ENCODE data around the gene SPHK2. TPM values are rescaled to one million over a fixed set of nuclear protein-coding genes. Genes with fewer than 3 reads are reported as not detected.

The SPHK2 gene
- total RNA-seq, 2 experiments from 2014 or later: 14.1 to 15.3 TPM

DNA sequence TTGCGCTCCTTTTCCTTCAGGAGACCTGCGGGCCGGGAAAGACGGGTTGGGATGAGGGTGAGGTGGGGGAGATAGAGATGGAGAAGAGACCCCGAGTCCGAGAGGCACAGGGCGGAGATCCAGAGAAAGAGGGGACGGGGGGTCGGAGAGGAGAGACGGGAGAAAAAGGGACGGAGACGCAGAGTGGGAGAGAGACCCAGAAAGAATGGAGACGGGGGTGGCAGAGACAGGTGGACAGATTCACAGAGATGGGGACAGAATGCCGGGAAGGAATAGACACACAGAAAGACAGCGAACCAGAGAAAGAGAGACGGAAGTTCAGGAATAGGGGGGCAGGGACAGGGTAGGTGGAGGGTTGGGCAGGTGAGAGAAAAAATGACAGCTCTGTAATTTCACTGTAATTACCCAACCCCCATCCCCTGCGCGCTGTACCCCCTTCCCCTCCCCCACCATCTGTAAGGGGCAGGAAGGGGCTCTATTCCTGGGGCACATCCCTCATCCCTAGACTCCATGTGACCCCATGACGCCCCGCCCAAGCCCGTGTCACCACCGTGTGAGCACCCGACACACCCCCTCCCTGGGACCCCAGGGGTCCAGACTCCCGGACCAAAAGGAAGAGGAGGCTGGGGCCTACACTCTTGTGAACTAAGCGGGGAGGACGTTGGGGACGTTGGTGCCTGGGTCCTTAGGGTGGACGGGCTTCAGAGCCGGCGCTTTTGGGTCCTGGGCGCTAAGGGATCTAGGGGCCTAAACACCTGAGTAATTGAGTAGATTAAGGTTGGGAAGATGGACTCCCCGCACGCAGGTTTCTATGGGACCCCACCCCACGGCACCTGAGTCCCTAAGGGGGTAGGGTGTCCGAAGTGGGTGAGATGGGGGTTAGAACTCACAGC is 16.9 kb downstream of the SPHK2 start:
- Histone ChIP-seq H3K36me3 (ENCODE audit: insufficient read depth, low read length) (peaks cover 25% of the 10 kb centered on the region), H3K4me3 (ENCODE audit: low read length) (peak overlapping the region; percentile 71), H3K27me3 (ENCODE audit: control insufficient read depth in 1 of 2, insufficient read depth in 2 of 2, low read length in 2 of 2) (no peaks in the 10 kb centered on the region), H3K9me3 (ENCODE audit: control insufficient read depth in 1 of 2, insufficient read depth in 1 of 2, low read length in 2 of 2) (no peaks in the 10 kb centered on the region), H3K4me1 (ENCODE audit: insufficient read depth, low read length) (peaks cover 62% of the 10 kb centered on the region), H3K27ac (ENCODE audit: low read depth in 1 of 2, low read length in 2 of 2) (peak overlapping the region; percentile 61 to 94)
- peaks cover 45% of the 10 kb centered on the region for H3K36me3 Mint-ChIP-seq (ENCODE audit: low read depth)
- H3K27me3 Mint-ChIP-seq: no peaks in the 10 kb centered on the region
- ChIA-PET POLR2A (interaction anchor here (0.7 to 3.6 kb wide), 11 partner anchors 8 to 357 kb away, joined by 3 to 39 read pairs (median 6); partner anchors contain the start of genes CA11, GYS1, RPL18 and RUVBL2), CTCF (interaction anchor here (1.2 to 1.7 kb wide), 2 partner anchors 10 to 263 kb away, joined by 4 to 8 read pairs; partner anchors contain the start of gene CA11)
- H3K4me3 Mint-ChIP-seq: peak overlapping the region; percentile 94
- no peak for TF ChIP-seq CTCF (IDR thresholded peaks at IDR 0.05)
- H3K4me1 Mint-ChIP-seq (ENCODE audit: low read depth): peaks cover 57% of the 10 kb centered on the region
- DNase-seq (peak in 6 of 14 experiments; percentile 28 to 70 (median 56)), ATAC-seq (ENCODE audit: poor library complexity) (no peak)
- H3K9me3 Mint-ChIP-seq: no peaks in the 10 kb centered on the region
- peak overlapping the region; percentile 97 for H3K27ac Mint-ChIP-seq
- intact Hi-C loops (cut with DNase I, micrococcal nuclease): loop anchor here (2.0 to 10.0 kb wide), 5 partner anchors 41 to 1239 kb away; partner anchors contain the start of genes AKT1S1 (in 1 of the 2), C19orf73 (in 1 of the 2), PPFIA3 (in 1 of the 2) and TBC1D17 (in 1 of the 2)

DNA sequence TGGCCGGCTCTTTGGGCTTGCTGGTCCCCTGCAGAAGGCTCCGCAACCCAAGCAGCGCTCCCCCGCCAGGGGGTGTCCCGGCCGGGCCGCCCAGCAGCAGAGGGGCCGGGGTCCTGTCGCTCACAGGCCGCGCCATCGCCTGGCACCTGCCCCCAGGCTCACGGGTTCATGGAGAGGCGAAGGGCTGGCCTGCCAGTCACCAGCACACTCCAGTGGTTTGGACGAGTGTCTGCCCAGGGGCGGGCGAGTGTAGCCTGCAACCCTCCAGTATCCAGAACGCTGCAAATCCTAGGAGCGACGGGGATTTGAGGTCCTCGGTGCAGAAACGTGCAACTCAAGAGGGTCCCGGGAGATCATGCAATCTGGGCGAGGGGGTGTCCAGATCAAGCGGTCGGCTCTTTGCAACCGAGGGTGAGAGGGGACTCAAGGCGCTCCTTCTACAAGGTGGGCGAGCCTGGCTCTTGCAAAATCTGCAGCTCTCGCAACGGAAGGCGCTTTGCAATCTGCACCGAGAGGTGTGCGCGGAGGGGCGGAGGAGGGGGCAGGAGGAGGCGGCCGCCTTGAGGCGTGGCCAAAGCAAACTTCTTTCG is 17.6 kb downstream of the SPHK2 start, which contains the start of gene DBP:
Gene DBP, minus strand, starts transcription at position 521 of the 590 bp plus-strand sequence. Its CDS starts 385 bp downstream, at position 136.
- peak in 7 of 14 experiments; percentile 37 to 72 (median 41) for DNase-seq
- CTCF ChIA-PET: interaction anchor here (1.2 to 1.7 kb wide), 2 partner anchors 9 to 263 kb away, joined by 4 to 8 read pairs; partner anchors contain the start of gene CA11
- Histone ChIP-seq H3K36me3 (ENCODE audit: insufficient read depth, low read length) (peaks cover 17% of the 10 kb centered on the region), H3K9me3 (ENCODE audit: control insufficient read depth in 1 of 2, insufficient read depth in 1 of 2, low read length in 2 of 2) (no peaks in the 10 kb centered on the region), H3K4me1 (ENCODE audit: insufficient read depth, low read length) (peaks cover 60% of the 10 kb centered on the region), H3K27me3 (ENCODE audit: control insufficient read depth in 1 of 2, insufficient read depth in 2 of 2, low read length in 2 of 2) (no peaks in the 10 kb centered on the region), H3K27ac (ENCODE audit: low read depth in 1 of 2, low read length in 2 of 2) (peak within 1 kb of the TSS; percentile 86 to 94), H3K4me3 (ENCODE audit: low read length) (peak within 1 kb of the TSS; percentile 71)
- no peak for TF ChIP-seq CTCF (IDR thresholded peaks at IDR 0.05)
- intact Hi-C loops (cut with DNase I, micrococcal nuclease): loop anchor here (1.0 to 10.0 kb wide), 5 partner anchors 18 to 1238 kb away; partner anchors contain the start of genes AKT1S1 (in 1 of the 2), C19orf73 (in 1 of the 2), PPFIA3 (in 1 of the 2) and RPL18 (in 1 of the 2)
- Mint-ChIP-seq H3K27ac (peak within 1 kb of the TSS; percentile 97), H3K4me3 (peak within 1 kb of the TSS; percentile 94), H3K4me1 (ENCODE audit: low read depth) (peaks cover 51% of the 10 kb centered on the region), H3K27me3 (no peaks in the 10 kb centered on the region), H3K9me3 (no peaks in the 10 kb centered on the region), H3K36me3 (ENCODE audit: low read depth) (peaks cover 38% of the 10 kb centered on the region)
- POLR2A ChIA-PET: interaction anchor here (0.7 to 3.6 kb wide), 17 partner anchors 9 to 1923 kb away, joined by 3 to 39 read pairs (median 5); partner anchors contain the start of genes CA11, GYS1, RPL18 and RUVBL2
- ATAC-seq (ENCODE audit: poor library complexity): no peak

All from CD4-positive, alpha-beta T cell (primary cell).